Measurements from ENCODE around the gene TAGLN2. TPM values are rescaled to one million over a fixed set of nuclear protein-coding genes. Genes with fewer than 3 reads are reported as not detected.
"Not testable (repeated sequence)": the region's sequence is repeated elsewhere in the genome, so short reads cannot be mapped to it uniquely, and the experiment has no call there.

Gene TAGLN2
- total RNA-seq, 2 donors from 2014 or later, result 378 to 431 TPM

DNA sequence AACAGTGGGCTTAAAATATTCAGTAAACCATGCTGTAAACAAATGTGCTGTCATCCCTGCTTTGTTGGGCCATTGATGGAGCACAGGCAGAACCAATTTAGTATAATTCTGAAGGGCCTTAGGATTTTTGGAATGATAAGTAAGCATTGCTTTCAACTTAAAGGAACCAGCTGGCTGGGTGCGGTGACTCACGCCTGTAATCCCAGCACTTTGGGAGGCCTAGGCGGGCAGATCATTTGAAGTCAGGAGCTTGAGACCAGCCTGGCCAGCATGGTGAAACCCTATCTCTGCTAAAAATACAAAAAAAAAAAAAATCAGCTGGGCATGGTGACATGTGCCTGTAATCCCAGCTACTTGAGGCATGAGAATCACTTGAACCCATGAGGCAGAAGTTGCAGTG is 21.3 kb downstream of the TAGLN2 start:
- not testable (repeated sequence) for H3K27me3 Mint-ChIP-seq (ENCODE audit: low read depth); H3K9me3 Mint-ChIP-seq; H3K27ac Mint-ChIP-seq; DNase-seq; H3K4me3 Mint-ChIP-seq; H3K36me3 Mint-ChIP-seq (ENCODE audit: insufficient read depth in 2 of 2); H3K4me1 Mint-ChIP-seq (ENCODE audit: low read depth); ATAC-seq (replicated peaks in 1 of 2)

DNA sequence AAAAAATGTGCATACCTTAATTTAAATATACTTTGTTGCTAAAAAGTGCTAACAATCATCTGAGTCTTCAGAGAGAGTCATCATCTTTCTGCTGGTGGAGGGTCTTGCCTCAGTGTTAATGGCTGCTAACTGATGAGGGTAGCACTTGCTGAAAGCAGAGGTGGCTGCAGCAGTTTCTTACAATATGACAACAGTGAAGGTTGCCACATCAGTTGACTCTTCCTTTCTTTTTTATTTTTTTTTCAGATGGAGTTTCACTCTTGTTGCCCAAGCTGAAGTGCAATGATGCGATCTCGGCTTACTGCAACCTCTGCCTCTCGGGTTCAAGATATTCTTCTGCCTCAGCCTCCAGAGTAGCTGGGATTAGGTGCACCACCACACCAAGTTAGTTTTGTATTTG is 22.8 kb downstream of the TAGLN2 start:
- Mint-ChIP-seq H3K4me1 (ENCODE audit: low read depth) (no peaks in the 10 kb centered on the region), H3K27me3 (ENCODE audit: low read depth) (no peaks in the 10 kb centered on the region), H3K27ac (no peak overlapping the region), H3K36me3 (ENCODE audit: insufficient read depth in 2 of 2) (no peaks in the 10 kb centered on the region), H3K9me3 (no peaks in the 10 kb centered on the region), H3K4me3 (no peak overlapping the region)
- DNase-seq (no peak), ATAC-seq (replicated peaks in 1 of 2) (no peak)

GRCh38 chr1:159900755-159901360 is 24.4 kb downstream of the TAGLN2 start:
- no peak overlapping the region for H3K27ac Mint-ChIP-seq
- H3K9me3 Mint-ChIP-seq, result no peaks in the 10 kb centered on the region

DNA sequence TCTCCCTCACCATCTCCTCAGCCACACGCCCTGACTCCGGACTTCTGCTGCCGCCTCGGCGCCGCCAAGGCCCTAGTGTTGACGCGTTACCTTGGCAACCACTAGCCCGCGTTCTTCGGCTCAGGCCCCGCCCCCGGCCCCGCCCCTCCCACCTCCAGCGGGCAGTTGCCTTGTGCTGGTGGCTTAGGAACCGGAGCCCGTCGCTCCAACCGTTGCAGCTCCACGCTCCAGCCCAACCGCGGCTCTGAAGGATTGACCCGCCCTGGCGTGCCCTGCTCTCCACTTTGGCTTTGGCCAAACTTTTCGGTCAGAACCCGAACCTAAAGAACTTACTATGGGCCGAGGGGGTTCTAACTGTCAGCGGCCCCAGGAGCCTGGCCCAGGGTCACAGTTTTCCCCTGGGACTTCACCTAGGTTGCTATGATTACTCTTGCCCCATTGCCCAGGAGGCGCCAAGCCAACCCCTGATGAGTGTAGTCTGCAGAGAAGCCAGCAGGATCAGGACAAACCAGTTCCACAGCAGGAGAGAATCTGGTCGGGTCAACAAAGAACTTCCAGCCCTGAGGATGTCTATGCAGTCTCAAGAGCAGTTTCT is 25.1 kb downstream of the TAGLN2 start, which contains the start of gene CFAP45:
Gene CFAP45, minus strand, starts transcription at position 80 of the 595 bp plus-strand sequence. Its CDS starts 67 bp downstream, at position 13.
- Mint-ChIP-seq H3K9me3 (no peaks in the 10 kb centered on the region), H3K27ac (no peak within 1 kb of the TSS), H3K27me3 (ENCODE audit: low read depth) (no peaks in the 10 kb centered on the region), H3K4me1 (ENCODE audit: low read depth) (no peaks in the 10 kb centered on the region), H3K4me3 (no peak within 1 kb of the TSS), H3K36me3 (ENCODE audit: insufficient read depth in 2 of 2) (no peaks in the 10 kb centered on the region)
- peak in 1 of 2 donors; percentile 7 for DNase-seq
- peak; percentile 19 to 44 for ATAC-seq (replicated peaks in 1 of 2)

More at GRCh38 chr1:159900755-159901360, 24.4 kb downstream of the TAGLN2 start:
- no peak overlapping the region for H3K4me3 Mint-ChIP-seq
- H3K36me3 Mint-ChIP-seq (ENCODE audit: insufficient read depth in 2 of 2), result no peaks in the 10 kb centered on the region
- no peaks in the 10 kb centered on the region for H3K27me3 Mint-ChIP-seq (ENCODE audit: low read depth)
- H3K4me1 Mint-ChIP-seq (ENCODE audit: low read depth), result no peaks in the 10 kb centered on the region
- no peak for ATAC-seq (replicated peaks in 1 of 2)
- no peak for DNase-seq

DNA sequence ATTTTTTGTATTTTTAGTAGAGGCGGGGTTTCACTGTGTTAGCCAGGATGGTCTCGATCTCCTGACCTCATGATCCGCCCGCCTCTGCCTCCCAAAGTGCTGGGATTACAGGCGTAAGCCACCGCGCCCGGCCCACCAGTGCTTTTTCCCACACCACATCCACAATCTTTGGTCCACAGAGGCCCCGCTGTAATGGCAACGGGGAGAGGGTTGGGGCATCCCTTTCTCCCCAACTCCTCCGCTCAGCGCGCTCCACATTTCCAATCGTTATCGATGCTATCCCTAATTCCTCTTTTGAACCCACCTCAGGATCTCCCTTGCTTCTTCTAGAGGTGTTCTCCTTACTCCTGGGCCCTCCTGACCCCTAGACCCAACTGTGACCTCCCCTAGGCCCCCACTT is 25.7 kb downstream of the TAGLN2 start:
- H3K36me3 Mint-ChIP-seq (ENCODE audit: insufficient read depth in 2 of 2); H3K27me3 Mint-ChIP-seq (ENCODE audit: low read depth); H3K4me1 Mint-ChIP-seq (ENCODE audit: low read depth); H3K4me3 Mint-ChIP-seq; DNase-seq; H3K27ac Mint-ChIP-seq; H3K9me3 Mint-ChIP-seq; ATAC-seq (replicated peaks in 1 of 2): not testable (repeated sequence)

GRCh38 chr1:159898527-159898926 is 26.8 kb downstream of the TAGLN2 start:
- no peaks in the 10 kb centered on the region for H3K36me3 Mint-ChIP-seq (ENCODE audit: insufficient read depth in 2 of 2)
- no peaks in the 10 kb centered on the region for H3K4me1 Mint-ChIP-seq (ENCODE audit: low read depth)
- H3K27me3 Mint-ChIP-seq (ENCODE audit: low read depth), result no peaks in the 10 kb centered on the region
- ATAC-seq (replicated peaks in 1 of 2), result peak in 1 of 2 donors; percentile 15
- DNase-seq, result no peak
- H3K9me3 Mint-ChIP-seq, result no peaks in the 10 kb centered on the region
- H3K27ac Mint-ChIP-seq, result no peak overlapping the region
- H3K4me3 Mint-ChIP-seq, result no peak overlapping the region

DNA sequence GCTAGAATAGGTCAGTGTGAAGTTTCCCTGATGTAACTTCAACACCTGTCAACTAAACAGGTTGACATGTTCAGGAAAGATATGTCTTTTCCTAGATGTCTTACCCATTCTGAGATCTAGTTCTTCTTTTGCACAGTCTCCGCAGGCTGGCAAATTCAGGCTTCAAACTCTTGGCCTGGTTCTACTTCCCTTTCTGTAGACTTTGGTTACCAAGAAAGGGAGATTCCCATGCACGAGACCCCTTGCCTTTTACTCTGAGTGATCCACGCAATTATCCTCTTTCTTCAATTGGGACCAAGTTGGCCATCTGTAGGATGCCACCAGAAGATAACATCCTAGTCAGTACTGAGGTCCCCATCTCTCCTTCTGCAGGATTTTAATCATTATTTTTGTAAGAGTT is 27.3 kb downstream of the TAGLN2 start:
- Mint-ChIP-seq H3K27me3 (ENCODE audit: low read depth) (no peaks in the 10 kb centered on the region), H3K36me3 (ENCODE audit: insufficient read depth in 2 of 2) (no peaks in the 10 kb centered on the region), H3K27ac (no peak overlapping the region), H3K4me3 (no peak overlapping the region), H3K9me3 (no peaks in the 10 kb centered on the region), H3K4me1 (ENCODE audit: low read depth) (no peaks in the 10 kb centered on the region)
- no peak for ATAC-seq (replicated peaks in 1 of 2)
- DNase-seq, result no peak

- H3K36me3 Mint-ChIP-seq (ENCODE audit: insufficient read depth in 2 of 2), result no peaks in the 10 kb centered on the region
- no peak for DNase-seq
- no peak overlapping the region for H3K27ac Mint-ChIP-seq
- no peaks in the 10 kb centered on the region for H3K27me3 Mint-ChIP-seq (ENCODE audit: low read depth)
- H3K4me3 Mint-ChIP-seq, result no peak overlapping the region
- ATAC-seq (replicated peaks in 1 of 2), result no peak
- no peaks in the 10 kb centered on the region for H3K9me3 Mint-ChIP-seq
- H3K4me1 Mint-ChIP-seq (ENCODE audit: low read depth), result peaks cover 2% of the 10 kb centered on the region
Measured at GRCh38 chr1:159896546-159896930, 28.8 kb downstream of the TAGLN2 start.

DNA sequence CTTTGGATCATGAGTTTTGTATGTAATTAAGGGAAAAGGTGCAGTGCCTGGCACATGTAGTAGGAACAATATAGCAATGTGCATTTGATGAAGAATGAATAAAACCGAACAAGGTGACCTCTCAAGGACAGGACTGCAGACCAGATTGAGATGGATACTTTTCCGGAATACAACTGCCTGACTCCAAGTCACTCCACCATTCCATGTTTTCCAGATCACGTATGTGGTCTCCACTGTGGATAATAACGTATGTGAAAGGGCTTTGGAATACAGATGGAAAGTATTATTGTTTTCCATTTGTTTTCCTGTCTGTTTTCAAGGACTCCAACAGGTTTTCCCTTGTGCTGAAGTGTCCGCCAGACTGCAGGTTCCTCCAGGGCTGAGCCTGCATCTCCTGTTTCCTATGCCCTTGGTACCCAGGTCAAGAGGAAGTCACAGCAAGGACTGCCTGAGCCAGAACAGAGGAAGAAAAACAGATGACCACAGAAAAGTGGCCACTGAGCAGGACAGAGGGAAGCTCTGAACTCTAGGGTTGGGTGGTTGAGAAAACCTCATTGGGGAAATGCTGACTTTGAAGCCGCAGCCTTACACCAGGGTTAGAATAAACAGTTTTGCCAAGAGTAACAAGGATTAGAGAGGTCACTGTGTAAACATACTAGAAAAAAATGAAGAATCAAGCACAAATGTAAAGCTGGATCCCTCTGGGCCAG is 29.3 kb downstream of the TAGLN2 start:
- Mint-ChIP-seq H3K4me1 (ENCODE audit: low read depth) (peaks cover 6% of the 10 kb centered on the region), H3K27ac (no peak overlapping the region), H3K9me3 (no peaks in the 10 kb centered on the region), H3K27me3 (ENCODE audit: low read depth) (no peaks in the 10 kb centered on the region), H3K4me3 (no peak overlapping the region), H3K36me3 (ENCODE audit: insufficient read depth in 2 of 2) (no peaks in the 10 kb centered on the region)
- DNase-seq (no peak), ATAC-seq (replicated peaks in 1 of 2) (no peak)

DNA sequence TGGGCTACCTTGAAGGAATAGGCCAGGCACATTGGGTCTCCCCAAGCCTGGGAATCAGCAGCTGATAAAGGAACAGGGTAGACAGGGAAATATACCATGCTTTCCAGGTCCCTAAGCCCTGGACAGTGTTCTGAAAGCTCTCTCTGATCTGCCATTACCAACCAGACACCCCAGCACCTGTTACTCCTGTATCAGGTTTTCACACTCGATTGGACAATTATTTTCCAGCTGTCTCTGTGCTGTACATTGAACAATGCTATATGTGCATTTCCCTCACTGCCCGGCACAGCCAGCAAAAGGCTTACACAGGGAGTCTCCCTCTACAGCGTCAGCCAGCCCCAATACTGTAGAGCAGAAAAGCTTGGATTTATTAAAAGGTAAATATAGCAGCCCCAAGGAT is 30.0 kb downstream of the TAGLN2 start:
- no peak for ATAC-seq (replicated peaks in 1 of 2)
- peaks cover 6% of the 10 kb centered on the region for H3K4me1 Mint-ChIP-seq (ENCODE audit: low read depth)

DNA sequence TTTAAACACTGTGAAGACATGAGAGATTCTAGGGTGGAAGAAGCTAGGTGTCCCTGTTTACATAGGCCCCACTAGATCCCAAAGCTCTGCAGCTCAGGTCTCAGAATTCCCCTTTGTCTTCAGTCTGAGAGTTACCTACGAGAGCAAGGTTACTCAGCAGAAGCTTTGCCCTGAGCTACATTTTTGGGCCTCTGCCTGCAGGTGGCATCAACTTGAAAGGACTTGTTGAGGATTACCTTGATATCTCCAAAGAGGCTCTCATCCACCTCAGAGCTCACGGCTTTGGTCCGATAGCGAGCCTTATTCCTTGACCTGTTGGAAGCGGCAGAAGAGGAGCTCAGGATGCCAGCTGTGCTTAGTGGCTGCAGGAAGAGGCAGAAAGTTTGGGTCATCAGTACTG is 32.4 kb downstream of the TAGLN2 start:
- Mint-ChIP-seq H3K4me3 (no peak overlapping the region), H3K4me1 (ENCODE audit: low read depth) (peaks cover 11% of the 10 kb centered on the region), H3K27ac (no peak overlapping the region), H3K9me3 (no peaks in the 10 kb centered on the region), H3K36me3 (ENCODE audit: insufficient read depth in 2 of 2) (no peaks in the 10 kb centered on the region), H3K27me3 (ENCODE audit: low read depth) (no peaks in the 10 kb centered on the region)
- ATAC-seq (replicated peaks in 1 of 2) (no peak), DNase-seq (peak in 1 of 2 donors; percentile 20)

More for the DNA sequence above, 30.0 kb downstream of the TAGLN2 start:
- H3K36me3 Mint-ChIP-seq (ENCODE audit: insufficient read depth in 2 of 2), result no peaks in the 10 kb centered on the region
- DNase-seq, result no peak
- H3K27ac Mint-ChIP-seq, result no peak overlapping the region
- H3K9me3 Mint-ChIP-seq, result no peaks in the 10 kb centered on the region
- no peak overlapping the region for H3K4me3 Mint-ChIP-seq
- H3K27me3 Mint-ChIP-seq (ENCODE audit: low read depth), result no peaks in the 10 kb centered on the region

DNA sequence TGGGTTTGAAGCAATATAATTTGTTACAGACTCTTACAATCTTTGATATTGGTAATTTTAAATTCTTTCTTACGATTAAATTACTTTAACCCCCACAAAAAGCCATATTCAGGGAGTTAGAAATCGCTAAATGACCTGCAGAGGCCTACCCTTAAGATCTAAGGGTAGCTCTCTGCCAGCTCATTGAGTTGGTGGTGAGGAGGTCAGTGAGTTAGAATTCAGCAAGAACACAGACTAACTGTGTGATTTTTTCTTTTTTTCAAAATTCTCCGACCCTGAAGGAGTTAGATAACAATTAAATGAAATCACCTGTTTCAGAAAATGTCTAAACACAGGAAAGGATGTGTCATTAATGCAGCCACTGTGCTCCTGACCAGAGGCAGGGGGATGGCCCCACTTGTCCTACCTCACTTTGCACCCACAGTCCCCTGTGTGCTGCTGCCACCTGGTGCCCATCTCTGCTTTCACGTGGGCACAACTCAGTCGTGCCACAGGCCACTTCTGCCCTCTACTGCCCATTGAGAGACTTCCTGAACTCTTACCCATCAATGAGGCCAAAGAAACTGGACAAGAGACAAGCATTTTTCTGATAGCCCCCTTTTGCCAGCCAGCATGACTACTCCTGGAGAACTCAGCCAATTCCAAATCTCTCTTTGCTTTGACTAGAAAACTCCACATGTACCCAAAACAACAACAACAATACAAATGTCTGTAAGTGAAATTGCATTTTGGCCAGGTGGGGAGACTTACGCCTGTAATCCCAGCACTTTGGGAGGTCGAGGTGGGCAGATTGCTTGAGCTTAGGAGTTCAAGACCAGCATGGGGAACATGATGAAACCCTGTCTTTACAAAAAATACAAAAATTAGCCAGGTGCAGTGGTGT is 33.8 kb downstream of the TAGLN2 start:
- peak overlapping the region; percentile 21 for H3K27ac Mint-ChIP-seq
- no peaks in the 10 kb centered on the region for H3K36me3 Mint-ChIP-seq (ENCODE audit: insufficient read depth in 2 of 2)
- H3K4me1 Mint-ChIP-seq (ENCODE audit: low read depth), result peaks cover 11% of the 10 kb centered on the region
- ATAC-seq (replicated peaks in 1 of 2), result peak; percentile 97 to 99
- peak; percentile 83 to 84 for DNase-seq
- no peaks in the 10 kb centered on the region for H3K27me3 Mint-ChIP-seq (ENCODE audit: low read depth)
- H3K9me3 Mint-ChIP-seq, result no peaks in the 10 kb centered on the region
- no peak overlapping the region for H3K4me3 Mint-ChIP-seq

DNA sequence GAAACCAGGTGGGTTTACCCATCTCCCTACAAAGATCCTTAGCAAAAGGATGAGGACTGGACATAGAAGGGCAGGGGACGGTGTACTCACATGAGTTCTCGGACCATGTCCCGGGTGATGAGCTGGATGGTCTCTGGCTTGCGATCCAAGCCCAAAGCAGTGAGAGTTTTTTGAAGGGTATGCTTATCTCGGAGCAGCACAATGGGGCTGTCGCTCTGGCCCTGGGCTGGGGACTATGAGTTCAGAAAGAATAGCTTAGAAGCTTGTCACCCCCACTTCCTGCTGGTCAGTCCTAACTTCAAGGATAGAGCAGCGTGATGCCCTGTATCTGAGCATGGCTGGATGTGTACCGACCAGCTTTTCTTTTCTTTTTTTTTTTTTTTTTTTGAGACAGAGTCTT is 34.9 kb downstream of the TAGLN2 start:
- no peak overlapping the region for H3K4me3 Mint-ChIP-seq
- peaks cover 11% of the 10 kb centered on the region for H3K4me1 Mint-ChIP-seq (ENCODE audit: low read depth)
- no peaks in the 10 kb centered on the region for H3K27me3 Mint-ChIP-seq (ENCODE audit: low read depth)
- ATAC-seq (replicated peaks in 1 of 2), result no peak
- no peaks in the 10 kb centered on the region for H3K36me3 Mint-ChIP-seq (ENCODE audit: insufficient read depth in 2 of 2)
- H3K9me3 Mint-ChIP-seq, result no peaks in the 10 kb centered on the region
- no peak for DNase-seq
- H3K27ac Mint-ChIP-seq, result no peak overlapping the region

Measured in activated T-cell treated with anti-CD3 and anti-CD28 coated beads, Interleukin-2, amount 50 U/mL, for 72 hours (primary cell).